Thoracic aorta (tissue), 2 donors: ENCODE results near the gene ZCCHC7. TPM values are rescaled to one million over a fixed set of nuclear protein-coding genes. Genes with fewer than 3 reads are reported as not detected.

Experiments
- ATAC-seq: fragments of 150-250 bp; one replicate; pipeline ENCODE4 v1.8.0; 2017; ENCODE audit warnings: low read depth; ENCODE audit not compliant: insufficient number of reproducible peaks, low FRiP score
- DNase-seq: peaks from one replicate; pipeline ENCODE4 v3.0.0-alpha.2; 2020; ENCODE audit warnings: low spot score
- H3K27ac ChIP-seq, 2 donors: fragments of 200-600 bp; sonication (generic); 1 replicate in 1 of 2; 2 replicates in 1 of 2; pipeline ENCODE4 v1.5.1; 2016; ENCODE audit warnings: mild to moderate bottlenecking in 2 of 2, moderate library complexity in 2 of 2
- H3K27me3 ChIP-seq: fragments of 200-600 bp; sonication (generic); replicated peaks from 2 replicates; pipeline ENCODE4 v1.6.0; 2016; ENCODE audit warnings: mild to moderate bottlenecking; ENCODE audit not compliant: insufficient read depth
- H3K36me3 ChIP-seq: fragments of 200-600 bp; sonication (generic); one replicate; pipeline ENCODE4 v1.5.1; 2016
- H3K4me1 ChIP-seq, 2 donors: fragments of 200-600 bp; sonication (generic); 1 replicate in 1 of 2; 2 replicates in 1 of 2; pipeline versions ENCODE4 v1.5.1 to v1.6.0; 2016; ENCODE audit warnings: low read depth in 2 of 2, mild to moderate bottlenecking in 1 of 2; ENCODE audit not compliant: control insufficient read depth in 1 of 2
- H3K4me3 ChIP-seq: fragments of 200-600 bp; sonication (generic); 2 replicates; pipeline ENCODE4 v1.5.1; 2016; ENCODE audit warnings: mild to moderate bottlenecking
- H3K9me3 ChIP-seq: fragments of 200-600 bp; sonication (generic); 2 replicates; pipeline ENCODE4 v1.5.1; 2016
- CTCF ChIP-seq: fragments of 200-600 bp; sonication (generic); IDR thresholded peaks from one replicate; pipeline ENCODE4 v1.5.1; 2019; ENCODE audit warnings: antibody characterized with exemption
- total RNA-seq, 2 donors: library from RNA; depleted of rRNA; stranded (reverse); fragments of >200 nt; gene quantifications; one replicate each; pipeline versions ENCODE4 v1.1.0 to v1.2.3, GENCODE V29; 2016

Gene ZCCHC7
- total RNA-seq, 2 donors from 2014 or later: 13.8 to 19.5 TPM

DNA sequence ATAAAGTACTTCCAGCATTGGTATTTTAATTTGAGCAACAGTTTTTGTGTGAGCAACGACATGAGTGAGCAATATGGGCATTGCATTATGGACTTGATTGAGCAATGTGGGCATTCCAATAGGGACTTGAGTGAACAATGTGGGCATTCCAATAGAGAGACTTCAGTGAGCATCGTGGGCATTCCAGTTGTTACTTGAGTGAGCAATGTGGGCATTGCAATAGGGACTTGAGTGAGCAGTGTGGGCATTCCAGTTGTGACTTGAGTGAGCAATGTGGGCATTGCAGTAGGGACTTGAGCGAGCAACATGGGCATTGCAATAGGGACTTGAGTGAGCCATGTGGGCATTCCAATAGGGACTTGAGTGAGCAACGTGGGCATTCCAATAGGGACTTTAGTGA is 52.2 kb downstream of the ZCCHC7 start:
- Histone ChIP-seq H3K27ac (no peak overlapping the region), H3K36me3 (no peaks in the 10 kb centered on the region), H3K4me1 (peaks cover 13 to 19% of the 10 kb centered on the region in 2 donors), H3K9me3 (no peaks in the 10 kb centered on the region), H3K27me3 (no peaks in the 10 kb centered on the region), H3K4me3 (no peak overlapping the region)
- ATAC-seq (no peak), DNase-seq (no peak)
- TF ChIP-seq CTCF: no peak

DNA sequence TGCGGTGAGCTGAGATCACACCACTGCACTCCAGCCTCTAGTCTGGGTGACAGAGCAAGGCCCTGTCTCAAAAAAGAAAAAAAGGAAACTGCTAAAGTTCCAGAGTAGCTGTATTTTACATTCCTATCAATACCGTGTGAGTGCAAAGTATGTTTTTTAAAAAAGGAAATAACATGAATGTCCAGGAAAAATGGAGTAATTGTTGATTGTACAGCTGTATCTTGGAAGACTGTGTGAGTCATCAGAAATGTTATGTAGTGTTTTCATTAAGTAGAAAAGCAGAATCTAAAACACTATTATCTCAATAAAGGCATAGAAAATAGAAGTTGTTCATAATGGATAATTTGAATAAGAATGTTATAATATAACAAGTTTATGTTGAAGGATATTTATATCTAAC is 53.9 kb downstream of the ZCCHC7 start:
- no peak for TF ChIP-seq CTCF
- Histone ChIP-seq H3K36me3 (no peaks in the 10 kb centered on the region), H3K4me1 (peaks cover 10 to 14% of the 10 kb centered on the region in 2 donors), H3K9me3 (no peaks in the 10 kb centered on the region), H3K27ac (no peak overlapping the region), H3K4me3 (no peak overlapping the region), H3K27me3 (no peaks in the 10 kb centered on the region)
- ATAC-seq: no peak
- no peak for DNase-seq

GRCh38 chr9:37178742-37179141 is 58.4 kb downstream of the ZCCHC7 start:
- H3K27me3 ChIP-seq: no peaks in the 10 kb centered on the region
- ATAC-seq (no peak), DNase-seq (no peak)
- H3K4me3 ChIP-seq: no peak overlapping the region
- H3K27ac ChIP-seq: no peak overlapping the region
- H3K4me1 ChIP-seq: peaks cover 8 to 9% of the 10 kb centered on the region in 2 donors
- TF ChIP-seq CTCF: no peak
- H3K36me3 ChIP-seq: no peaks in the 10 kb centered on the region
- no peaks in the 10 kb centered on the region for H3K9me3 ChIP-seq

DNA sequence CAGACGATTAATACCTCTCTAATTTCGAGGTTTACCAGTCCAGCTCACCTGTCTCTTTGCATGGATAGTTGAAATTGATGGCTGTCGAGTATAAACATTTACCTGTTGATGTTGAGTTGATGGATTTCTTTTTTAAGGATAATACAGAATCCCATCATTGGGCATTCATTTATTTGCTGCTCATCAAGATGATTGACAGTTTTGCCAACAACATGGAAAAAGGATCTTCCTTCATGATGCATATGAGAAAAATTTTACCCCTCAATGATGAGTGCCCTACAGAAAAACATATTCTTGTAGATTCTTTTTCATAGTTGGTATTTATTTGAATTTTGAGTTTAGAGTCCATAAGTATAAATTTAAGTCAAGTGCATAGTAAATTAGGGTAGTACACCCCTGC is 59.2 kb downstream of the ZCCHC7 start:
- no peak for TF ChIP-seq CTCF
- ATAC-seq: no peak

GRCh38 chr9:37180138-37180537 is 59.8 kb downstream of the ZCCHC7 start:
- Histone ChIP-seq H3K36me3 (no peaks in the 10 kb centered on the region), H3K27me3 (no peaks in the 10 kb centered on the region), H3K4me3 (no peak overlapping the region), H3K9me3 (no peaks in the 10 kb centered on the region), H3K27ac (no peak overlapping the region), H3K4me1 (no peaks in the 10 kb centered on the region)
- ATAC-seq (no peak), DNase-seq (no peak)
- no peak for TF ChIP-seq CTCF

More for the DNA sequence above, 59.2 kb downstream of the ZCCHC7 start:
- no peak overlapping the region for H3K27ac ChIP-seq
- no peaks in the 10 kb centered on the region for H3K9me3 ChIP-seq
- H3K27me3 ChIP-seq: no peaks in the 10 kb centered on the region
- peaks cover under 1 to 1% of the 10 kb centered on the region in 2 donors for H3K4me1 ChIP-seq
- H3K4me3 ChIP-seq: no peak overlapping the region
- DNase-seq: no peak
- no peaks in the 10 kb centered on the region for H3K36me3 ChIP-seq
